HG02840 (cell line): ENCODE results near the gene LMOD2.

Experiments used
- ATAC-seq: cut with Tn5 transposase; IDR thresholded peaks from one replicate; pipeline ENCODE4 v1.9.1; 2021; ENCODE audit warnings: mild to moderate bottlenecking, moderate library complexity, moderate number of reproducible peaks; ENCODE audit not compliant: unreplicated experiment, low FRiP score

The LMOD2 gene

GRCh38 chr7:123637878-123638277 lies 17.8 kb upstream of the LMOD2 start:
- ATAC-seq = no peak

- ATAC-seq = no peak
Measured at GRCh38 chr7:123639631-123640030, 16.0 kb upstream of the LMOD2 start.

- no peak for ATAC-seq
Measured at GRCh38 chr7:123640583-123640982, 15.1 kb upstream of the LMOD2 start.

- ATAC-seq = no peak
Measured at GRCh38 chr7:123641901-123642300, 13.8 kb upstream of the LMOD2 start.

- ATAC-seq = no peak
Measured at GRCh38 chr7:123643495-123644441, 11.9 kb upstream of the LMOD2 start.

- no peak for ATAC-seq
Measured at GRCh38 chr7:123645516-123645915, 10.2 kb upstream of the LMOD2 start.

GRCh38 chr7:123647106-123647730 lies 8.4 kb upstream of the LMOD2 start:
- no peak for ATAC-seq

GRCh38 chr7:123649964-123650363 lies 5.7 kb upstream of the LMOD2 start:
- no peak for ATAC-seq

- ATAC-seq = no peak
Measured at GRCh38 chr7:123650595-123650994, 5.1 kb upstream of the LMOD2 start.

- no peak for ATAC-seq
Measured at GRCh38 chr7:123652406-123652805, 3.3 kb upstream of the LMOD2 start.

- no peak for ATAC-seq
Measured at GRCh38 chr7:123653162-123653561, 2.5 kb upstream of the LMOD2 start.

- no peak for ATAC-seq
Measured at GRCh38 chr7:123656544-123657303, 1.1 kb downstream of the LMOD2 start.

- ATAC-seq = no peak
Measured at GRCh38 chr7:123657304-123657685, 1.6 kb downstream of the LMOD2 start.

- ATAC-seq = no peak
Measured at GRCh38 chr7:123658023-123658422, 2.4 kb downstream of the LMOD2 start.

GRCh38 chr7:123660514-123661354 lies 5.1 kb downstream of the LMOD2 start:
- no peak for ATAC-seq

- ATAC-seq = no peak
Measured at GRCh38 chr7:123661765-123662164, 6.1 kb downstream of the LMOD2 start.

GRCh38 chr7:123662293-123662692 lies 6.6 kb downstream of the LMOD2 start:
- no peak for ATAC-seq

GRCh38 chr7:123662755-123663154 lies 7.1 kb downstream of the LMOD2 start:
- no peak for ATAC-seq

GRCh38 chr7:123663200-123663599 lies 7.5 kb downstream of the LMOD2 start:
- no peak for ATAC-seq

- no peak for ATAC-seq
Measured at GRCh38 chr7:123665157-123665556, 9.5 kb downstream of the LMOD2 start.
